ENCODE data around the gene OSBPL8.

OSBPL8 gene, protein sequence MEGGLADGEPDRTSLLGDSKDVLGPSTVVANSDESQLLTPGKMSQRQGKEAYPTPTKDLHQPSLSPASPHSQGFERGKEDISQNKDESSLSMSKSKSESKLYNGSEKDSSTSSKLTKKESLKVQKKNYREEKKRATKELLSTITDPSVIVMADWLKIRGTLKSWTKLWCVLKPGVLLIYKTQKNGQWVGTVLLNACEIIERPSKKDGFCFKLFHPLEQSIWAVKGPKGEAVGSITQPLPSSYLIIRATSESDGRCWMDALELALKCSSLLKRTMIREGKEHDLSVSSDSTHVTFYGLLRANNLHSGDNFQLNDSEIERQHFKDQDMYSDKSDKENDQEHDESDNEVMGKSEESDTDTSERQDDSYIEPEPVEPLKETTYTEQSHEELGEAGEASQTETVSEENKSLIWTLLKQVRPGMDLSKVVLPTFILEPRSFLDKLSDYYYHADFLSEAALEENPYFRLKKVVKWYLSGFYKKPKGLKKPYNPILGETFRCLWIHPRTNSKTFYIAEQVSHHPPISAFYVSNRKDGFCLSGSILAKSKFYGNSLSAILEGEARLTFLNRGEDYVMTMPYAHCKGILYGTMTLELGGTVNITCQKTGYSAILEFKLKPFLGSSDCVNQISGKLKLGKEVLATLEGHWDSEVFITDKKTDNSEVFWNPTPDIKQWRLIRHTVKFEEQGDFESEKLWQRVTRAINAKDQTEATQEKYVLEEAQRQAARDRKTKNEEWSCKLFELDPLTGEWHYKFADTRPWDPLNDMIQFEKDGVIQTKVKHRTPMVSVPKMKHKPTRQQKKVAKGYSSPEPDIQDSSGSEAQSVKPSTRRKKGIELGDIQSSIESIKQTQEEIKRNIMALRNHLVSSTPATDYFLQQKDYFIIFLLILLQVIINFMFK

DNA sequence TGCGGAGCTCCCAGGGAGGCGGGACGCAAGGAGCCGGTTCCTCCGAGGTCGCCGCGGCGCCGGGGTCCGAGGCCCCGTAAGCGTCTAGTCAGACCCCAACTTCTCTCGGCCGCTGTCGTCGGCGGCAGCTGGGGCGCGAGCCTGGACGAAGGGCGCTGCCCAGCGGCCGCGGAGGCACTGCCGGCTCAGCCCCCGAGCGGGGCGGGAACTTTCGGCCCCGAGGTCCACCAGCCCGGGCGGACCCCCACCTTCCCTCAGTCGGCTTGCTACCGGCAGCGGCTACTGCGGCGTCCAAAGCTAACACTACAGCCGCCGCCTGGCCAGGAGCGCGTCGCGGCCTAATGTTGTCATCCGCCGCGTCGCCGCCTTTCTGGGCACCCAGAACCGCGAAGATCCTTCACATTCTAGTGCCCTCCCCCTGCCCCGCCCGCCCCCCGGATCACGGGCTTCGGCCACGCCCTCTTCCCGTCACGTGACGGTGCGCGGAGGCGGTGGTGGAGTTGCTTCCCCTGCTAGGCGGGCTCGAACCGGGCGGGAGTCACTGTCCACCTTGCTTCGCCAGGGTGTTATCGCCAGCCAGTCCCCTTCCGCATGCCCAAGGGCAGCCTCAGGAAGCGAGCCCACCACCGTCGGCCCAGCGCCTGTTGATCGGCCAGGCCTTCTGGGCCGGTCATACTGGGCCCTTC, at the start of gene OSBPL8:
Gene OSBPL8, minus strand, starts transcription at position 372 of the 686 bp plus-strand sequence. CDS start 72,220 bp downstream, outside the sequence.
- peak; percentile 77 for DNase-seq (ENCODE audit: low read depth)

DNA sequence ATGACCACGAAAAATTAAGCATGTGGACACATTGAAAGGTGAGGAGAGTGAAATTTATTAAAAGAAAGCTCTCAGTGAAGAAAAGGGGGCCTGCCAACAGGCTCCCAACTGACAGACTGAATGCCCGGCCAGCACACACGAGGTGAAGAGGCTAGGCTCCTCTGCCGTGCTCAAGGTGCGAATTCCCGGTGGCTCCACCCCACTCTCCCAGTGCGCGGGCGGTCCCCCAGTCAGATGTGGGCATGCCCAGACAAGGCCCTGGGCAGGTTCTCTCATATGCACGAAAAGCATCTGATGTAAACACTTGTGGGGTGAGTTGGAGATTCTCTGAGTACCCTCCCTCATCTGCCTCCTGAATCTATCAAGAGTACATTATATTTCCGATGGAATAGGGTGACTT, 48.5 kb upstream of the OSBPL8 start:
- no peak for DNase-seq (ENCODE audit: low read depth)

DNA sequence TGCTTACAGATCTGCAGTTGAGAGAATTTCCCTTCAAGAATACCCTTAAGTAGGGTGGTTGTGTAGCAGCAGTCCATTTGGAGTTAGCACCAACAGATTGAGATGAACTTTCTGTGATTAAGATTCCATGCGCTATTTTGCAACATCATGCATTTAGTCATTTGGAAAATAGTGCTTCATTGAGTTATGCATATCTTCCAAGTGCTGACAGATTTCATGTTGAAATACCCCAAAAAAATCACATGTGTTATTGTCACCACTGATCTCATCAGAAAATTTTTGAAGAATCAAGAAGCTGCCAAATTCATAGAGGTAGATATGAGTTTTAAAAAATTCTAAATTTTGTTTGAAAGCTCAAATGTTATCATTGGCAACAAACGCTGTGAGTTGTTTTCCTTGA, 35.5 kb upstream of the OSBPL8 start:
- DNase-seq (ENCODE audit: low read depth): no peak

DNA sequence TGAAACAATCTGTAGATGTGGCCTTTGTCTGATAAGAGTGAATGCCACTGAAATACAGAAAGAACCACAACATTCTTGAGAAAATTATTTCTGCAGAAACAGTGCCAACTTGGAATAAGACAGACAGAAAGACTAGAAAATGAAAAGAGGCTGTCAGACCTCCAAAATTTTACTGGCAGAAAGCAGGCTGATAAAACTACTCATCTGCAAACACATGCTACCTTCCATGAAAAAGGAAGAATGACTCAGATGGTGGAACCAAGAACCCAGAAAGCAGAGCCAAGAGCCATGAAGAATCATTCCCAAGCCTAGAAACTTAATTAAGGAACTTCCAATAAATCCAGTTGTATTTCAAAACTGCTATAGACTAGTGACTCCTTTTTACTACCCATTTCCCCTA, 31.9 kb upstream of the OSBPL8 start:
- no peak for DNase-seq (ENCODE audit: low read depth)

DNA sequence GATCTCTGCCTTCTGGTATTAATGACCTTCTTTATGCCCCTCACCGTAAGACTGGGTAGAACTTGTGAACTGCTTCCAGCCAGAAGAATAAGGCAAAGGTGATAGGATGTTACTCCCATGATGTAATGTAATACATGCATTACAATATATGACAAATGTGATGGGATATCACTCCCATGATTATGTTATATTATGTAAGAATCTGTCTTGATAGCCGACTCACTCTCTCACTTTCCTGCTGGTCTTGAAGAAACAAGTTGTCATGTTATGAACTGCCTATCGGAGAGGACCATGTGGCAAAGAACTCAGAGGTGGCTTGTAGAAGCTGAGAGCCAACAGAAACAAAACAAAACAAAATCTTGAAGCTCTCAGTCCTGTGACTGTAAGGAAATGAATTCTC, 30.6 kb upstream of the OSBPL8 start:
- no peak for DNase-seq (ENCODE audit: low read depth)

DNA sequence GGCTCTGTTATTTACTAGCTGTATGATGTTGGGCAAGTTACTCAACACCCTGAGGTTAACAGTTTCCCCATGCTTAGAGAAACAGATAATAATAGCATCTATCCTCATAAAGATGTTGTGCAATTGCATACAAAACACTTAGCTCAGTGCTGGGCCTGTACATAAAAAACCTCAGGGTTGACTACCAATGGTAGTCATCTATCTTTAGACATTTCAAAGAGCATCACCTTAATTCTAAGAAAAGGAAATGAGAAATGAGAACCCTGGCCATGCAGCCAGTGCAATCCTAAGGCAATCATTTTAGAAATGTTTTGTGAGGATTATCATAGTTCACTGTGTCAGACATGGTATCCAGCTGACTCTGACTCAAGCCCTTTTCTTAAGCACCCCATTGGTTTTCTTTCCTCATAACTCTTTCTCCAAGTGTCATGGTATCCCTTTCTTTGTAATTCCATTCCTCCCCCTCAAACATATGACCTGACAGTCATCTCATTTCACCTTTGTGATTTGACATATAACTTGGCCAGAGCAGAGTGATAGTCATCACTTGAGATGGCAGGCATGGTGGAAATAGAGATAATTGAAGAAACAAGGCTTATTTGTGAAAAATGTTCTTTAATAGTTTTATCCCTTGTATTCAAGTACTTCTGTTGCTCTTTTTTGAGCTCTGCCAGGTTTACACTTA, 29.5 kb upstream of the OSBPL8 start:
- peak; percentile 56 for DNase-seq (ENCODE audit: low read depth)

DNA sequence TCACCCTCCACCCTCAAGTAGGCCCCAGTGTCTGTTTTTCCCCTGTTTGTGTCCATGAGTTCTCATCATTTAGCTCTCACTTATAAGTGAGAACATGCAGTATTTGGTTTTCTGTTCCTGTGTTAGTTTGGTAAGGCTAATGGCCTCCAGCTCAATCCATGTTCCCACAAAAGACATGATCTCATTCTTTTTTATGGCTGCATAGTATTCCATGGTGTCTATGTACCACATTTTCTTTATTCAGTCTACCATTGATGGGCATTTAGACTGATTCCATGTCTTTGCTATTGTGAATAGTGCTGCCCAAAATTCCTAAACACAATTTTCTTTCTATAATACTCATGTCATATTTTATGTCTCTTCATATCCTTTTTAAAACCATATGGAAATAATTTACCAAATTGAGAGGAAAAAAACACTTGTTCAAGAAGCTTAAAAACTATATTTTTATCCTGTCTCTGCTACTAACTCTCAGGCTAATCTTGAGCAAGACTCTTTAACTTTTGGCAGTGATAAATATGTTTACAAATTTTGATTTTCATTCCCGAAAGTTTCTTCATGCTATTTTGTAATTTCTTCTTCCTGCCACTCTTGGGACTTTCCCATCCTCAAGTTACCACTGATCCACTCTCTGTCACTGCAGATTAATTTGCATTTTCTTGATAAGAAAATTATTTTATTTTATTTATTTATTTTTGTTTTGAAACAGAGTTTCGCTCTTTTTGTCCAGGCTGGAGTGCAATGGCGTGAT, 28.0 kb upstream of the OSBPL8 start:
- DNase-seq (ENCODE audit: low read depth): no peak

DNA sequence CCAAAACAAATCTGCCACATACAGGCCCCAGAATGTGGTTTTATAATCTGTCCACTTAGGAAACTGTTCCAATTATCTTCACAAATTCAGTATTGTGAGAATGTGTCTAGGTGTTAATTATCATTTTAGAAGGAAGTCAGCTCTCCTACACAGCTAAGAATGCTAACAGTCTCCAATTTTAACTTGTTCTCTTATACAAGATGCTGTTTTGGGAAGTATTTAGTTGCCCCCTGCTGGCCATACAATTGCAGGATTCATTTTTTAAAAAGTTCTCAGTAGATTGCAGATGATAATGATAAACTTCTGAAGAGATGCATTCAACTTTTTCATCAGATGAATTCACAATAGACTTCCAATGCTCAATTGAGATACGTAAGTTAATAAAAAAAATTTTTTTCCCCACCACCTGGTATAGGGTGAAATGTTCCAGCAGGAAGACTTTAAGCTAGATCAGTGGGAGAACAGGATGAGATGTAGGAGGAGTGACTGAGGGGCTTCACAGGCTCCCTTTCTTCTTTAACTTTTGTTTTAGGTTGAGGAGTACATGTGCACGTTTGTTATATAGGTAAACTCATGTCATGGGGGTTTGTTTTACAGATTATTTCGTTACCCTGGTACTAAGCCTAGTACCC, 27.3 kb upstream of the OSBPL8 start:
- peak; percentile 20 for DNase-seq (ENCODE audit: low read depth)

DNA sequence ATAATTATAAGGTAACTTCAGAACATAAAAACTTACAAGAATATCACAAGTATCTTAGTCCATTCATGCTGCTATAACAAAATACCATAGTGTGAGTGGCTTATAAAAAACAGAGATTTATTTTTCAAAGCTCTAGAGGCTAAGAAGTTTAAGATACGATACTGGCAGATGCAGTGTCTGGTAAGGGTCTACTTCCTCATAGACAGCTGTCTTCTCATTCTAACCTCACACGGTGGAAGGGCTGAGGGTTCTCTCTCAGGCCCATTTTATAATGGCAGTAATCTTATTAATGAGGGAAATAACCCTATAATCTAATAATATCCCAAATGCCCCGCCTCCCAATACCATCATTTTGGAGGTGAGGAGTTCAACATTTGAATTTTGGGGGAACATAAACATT, 23.7 kb upstream of the OSBPL8 start:
- DNase-seq (ENCODE audit: low read depth): no peak

DNA sequence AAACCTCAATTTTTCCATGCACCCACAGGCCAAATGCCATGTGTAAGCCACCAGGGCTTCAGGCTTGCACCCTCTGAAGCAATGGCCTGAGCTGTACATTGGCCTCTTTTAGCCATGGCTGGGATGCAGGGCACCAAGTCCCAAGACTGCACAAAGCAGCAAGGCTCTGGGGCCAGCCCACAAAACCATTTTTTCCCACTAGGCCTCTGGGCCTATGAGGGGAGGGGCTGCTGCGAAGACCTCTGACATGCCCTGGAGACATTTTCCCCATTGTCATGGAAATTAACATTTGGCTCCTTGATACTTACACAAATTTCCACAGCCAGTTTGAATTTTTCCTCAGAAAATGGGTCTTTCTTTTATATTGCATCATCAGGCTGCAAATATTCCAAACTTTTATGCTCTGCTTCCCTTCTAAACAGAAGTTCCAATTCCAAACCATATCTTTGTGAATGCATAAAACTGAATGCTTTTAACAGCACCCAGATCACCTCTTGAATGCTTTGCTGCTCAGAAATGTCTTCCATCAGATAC, 14.3 kb upstream of the OSBPL8 start:
- no peak for DNase-seq (ENCODE audit: low read depth)

DNA sequence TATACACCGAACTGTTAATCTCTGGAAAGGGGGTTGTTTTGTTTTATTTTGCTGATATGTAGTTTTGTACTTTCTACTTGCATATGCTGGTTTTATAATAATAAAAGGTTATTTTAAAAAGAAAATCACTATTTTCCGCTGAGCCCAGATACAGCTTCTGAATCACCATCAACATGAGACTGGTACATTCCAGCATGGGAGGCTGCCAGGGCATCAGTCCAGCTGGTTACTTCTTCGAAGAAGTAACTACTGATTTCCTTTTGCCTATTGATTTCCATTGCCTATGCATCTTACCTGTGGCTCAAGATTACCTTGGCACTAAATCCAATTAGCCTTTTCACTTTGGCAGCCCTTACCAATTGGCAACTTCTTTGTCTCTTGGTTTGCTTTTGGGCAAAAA, 11.7 kb upstream of the OSBPL8 start:
- DNase-seq (ENCODE audit: low read depth): no peak

DNA sequence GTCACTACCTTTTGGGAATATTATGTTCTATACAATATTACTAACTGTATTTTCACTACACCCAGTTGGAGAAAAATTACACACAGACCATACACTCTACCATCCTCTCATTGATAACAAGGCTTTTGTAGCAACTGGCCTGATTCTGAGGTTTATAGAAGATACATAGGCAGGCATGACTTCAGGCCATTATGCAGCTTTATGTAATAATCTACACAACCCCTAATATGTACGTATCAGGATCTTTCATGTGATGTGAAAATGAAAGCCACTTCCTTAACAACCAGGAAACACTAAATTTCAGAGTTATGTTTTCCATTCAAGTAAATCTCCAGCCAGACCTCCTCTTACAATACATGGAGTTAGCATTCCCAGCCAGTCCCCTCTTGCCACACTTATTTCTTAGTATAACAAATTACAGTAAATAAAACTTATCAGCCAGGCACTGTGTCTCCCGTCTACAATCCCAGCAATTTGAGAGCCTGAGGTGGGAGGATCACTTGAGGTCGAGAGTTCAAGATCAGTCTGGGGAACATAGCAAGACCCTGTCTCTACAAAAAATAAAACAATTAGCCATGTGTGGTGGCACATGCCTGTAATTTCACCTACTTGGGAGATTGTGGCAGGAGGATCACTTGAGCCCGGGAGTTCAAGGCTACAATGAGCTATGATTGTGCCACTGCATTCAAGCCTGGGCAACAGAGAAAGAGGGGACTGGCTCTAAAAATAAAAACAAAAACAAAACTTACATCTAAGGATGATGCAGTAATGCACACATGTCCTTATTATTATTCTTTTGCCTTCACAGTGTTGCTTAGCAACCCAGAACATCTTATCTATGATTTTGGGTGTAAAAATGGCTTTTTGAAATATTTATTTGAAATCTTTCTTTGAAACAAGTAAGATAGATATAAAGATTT, 10.4 kb upstream of the OSBPL8 start:
- no peak for DNase-seq (ENCODE audit: low read depth)

DNA sequence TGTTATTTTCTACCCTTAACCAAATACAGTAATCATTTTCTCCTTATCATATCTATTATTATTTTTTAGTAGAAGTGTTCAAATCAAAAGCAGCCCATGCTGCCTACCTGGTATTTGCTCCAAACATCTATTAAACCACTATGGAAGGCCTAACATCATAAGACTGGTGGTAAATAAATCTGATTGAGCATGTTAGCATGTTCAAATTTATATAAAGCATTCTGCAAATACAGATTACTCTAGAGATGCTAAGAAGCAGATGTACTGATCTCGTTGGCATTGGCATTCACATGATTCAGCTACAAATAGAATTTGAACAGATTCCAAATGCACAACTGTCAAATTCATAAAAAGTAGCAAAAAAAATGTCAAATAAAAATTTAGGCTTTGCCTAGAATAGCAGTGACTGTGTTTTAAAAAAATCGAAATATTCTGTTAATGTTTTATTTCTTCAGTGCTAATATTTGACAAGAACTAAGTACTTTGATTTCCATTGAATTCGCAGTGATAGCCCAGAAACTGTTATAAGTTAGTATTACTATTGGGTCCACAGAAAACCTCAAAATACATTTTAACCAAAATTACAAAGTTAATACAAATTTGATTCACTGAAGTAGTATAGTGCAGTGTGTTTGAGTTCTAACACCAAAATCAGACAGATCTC, 9.4 kb upstream of the OSBPL8 start:
- DNase-seq (ENCODE audit: low read depth): no peak

DNA sequence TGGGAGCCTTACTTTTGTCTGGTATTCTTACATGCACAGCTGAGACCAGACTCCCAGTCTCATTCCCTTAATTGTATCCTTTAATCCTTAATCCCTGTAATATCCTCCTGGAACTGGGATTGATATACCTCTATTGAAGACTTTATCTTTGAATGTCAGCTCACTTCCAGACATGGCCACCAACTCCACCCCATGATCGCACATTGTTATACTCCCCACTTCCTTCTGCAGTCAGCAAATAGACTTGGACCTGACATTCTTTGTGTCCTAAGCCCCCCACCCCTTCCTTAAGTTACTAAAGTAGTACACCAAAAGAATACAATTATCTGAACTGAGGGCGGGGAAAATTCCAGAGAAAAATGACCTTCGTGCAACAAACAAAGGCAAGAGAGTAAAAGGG, 8.6 kb upstream of the OSBPL8 start:
- no peak for DNase-seq (ENCODE audit: low read depth)

DNA sequence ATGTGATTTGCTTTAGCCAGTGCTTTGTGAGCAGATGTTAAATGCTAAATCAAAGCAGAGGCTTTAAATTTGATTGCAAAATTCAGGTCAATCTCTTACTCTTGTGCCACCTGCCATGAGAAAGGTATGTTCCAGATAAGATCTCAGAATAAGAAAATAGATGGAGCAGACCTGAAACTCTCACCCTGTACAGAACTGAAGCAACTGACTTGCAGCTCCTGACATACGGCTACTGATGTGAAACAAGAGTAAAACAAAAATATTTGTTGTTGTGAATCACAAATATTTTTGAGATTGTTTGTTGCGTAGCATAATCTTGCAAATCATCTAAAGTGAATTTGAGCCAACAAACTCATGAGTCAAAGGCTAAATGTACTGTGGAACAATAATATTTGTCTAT, 3.5 kb upstream of the OSBPL8 start:
- DNase-seq (ENCODE audit: low read depth): no peak

DNA sequence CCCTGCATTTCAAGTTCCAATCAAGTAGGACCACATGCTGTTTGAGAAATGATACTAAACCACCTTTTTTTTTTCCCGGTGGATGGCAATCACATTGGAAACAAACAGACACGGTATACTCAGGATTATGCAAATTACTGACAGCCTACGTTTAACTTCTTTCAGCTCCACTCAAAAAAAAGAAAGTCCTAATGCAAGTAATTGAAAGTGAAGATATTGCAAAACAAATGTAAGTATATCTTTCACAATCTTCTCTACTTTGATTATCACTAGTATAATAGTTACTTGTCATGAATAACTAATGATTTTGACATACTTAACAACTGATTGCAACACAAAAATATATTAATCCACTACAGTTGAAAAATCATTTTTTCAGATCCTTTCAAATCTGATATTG, 2.6 kb upstream of the OSBPL8 start:
- DNase-seq (ENCODE audit: low read depth): no peak

DNA sequence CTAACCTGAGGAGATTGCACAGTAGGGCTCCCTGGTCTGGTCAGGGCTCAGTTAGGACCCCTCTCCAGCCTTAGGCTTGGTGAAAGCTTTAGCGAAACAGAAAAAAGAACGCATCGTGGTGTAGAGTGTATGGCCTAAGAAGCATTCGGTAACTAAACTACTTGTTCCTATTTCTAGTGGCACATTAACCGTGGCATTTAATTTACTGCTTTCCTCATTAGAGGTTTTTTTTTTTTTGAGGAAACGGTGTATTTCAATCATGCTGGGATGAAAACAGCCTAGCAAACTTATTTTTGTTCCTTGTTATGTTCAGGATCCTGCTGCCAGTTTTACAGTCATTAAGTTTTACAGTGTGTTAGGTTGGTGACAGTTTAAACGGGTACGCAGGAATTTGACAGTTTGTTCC, 518 bp upstream of the OSBPL8 start:
- DNase-seq (ENCODE audit: low read depth): no peak

DNA sequence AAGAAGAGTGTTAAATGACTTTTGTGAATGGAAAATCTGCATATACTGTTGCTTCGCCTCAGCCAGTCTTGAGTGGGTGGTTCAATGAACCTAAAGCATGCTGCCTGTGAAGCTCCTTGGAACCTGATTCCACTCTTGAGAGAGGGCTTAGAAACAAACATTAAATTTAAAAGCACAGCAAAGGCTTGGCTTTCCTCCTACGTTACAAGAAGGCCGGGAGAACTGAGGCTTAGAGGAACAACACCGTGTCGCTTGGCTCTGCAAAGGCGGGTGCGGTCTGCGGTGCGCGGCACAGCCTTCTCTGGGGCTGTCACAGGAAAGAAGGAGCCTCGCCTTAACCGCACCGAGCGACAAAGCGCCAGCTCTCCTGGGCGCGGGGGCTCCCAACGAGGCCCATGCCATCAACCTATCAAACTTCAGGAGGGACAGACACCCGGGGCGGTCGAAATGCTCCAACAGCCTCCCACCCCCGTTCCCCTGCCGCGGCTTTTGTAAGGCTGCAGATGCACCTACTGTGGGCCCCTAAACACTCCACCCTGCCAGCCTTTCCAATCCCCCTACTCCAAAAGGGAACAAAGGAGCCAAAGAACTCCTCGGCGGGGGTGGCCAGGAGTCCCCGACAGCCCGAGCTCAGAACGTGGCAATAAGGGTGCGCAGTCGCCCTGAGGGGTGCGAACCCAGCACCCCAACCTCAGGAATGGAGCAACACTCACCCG, 729 bp downstream of the OSBPL8 start:
- DNase-seq (ENCODE audit: low read depth): no peak
